Measurements from ENCODE around the gene STAB1.

Gene STAB1

GRCh38 chr3:52461874-52462273 lies 33.3 kb upstream of the STAB1 start:
- no peak for DNase-seq (ENCODE audit: low spot score)

- no peak for DNase-seq (ENCODE audit: low spot score)
Observed at GRCh38 chr3:52463416-52463815, 31.7 kb upstream of the STAB1 start.

- no peak for DNase-seq (ENCODE audit: low spot score)
Observed at GRCh38 chr3:52468336-52468735, 26.8 kb upstream of the STAB1 start.

- no peak for DNase-seq (ENCODE audit: low spot score)
Observed at GRCh38 chr3:52469001-52469400, 26.1 kb upstream of the STAB1 start.

- no peak for DNase-seq (ENCODE audit: low spot score)
Observed at GRCh38 chr3:52470920-52471319, 24.2 kb upstream of the STAB1 start.

- peak; percentile 40 for DNase-seq (ENCODE audit: low spot score)
Observed at GRCh38 chr3:52471371-52472238, 23.5 kb upstream of the STAB1 start.

DNA sequence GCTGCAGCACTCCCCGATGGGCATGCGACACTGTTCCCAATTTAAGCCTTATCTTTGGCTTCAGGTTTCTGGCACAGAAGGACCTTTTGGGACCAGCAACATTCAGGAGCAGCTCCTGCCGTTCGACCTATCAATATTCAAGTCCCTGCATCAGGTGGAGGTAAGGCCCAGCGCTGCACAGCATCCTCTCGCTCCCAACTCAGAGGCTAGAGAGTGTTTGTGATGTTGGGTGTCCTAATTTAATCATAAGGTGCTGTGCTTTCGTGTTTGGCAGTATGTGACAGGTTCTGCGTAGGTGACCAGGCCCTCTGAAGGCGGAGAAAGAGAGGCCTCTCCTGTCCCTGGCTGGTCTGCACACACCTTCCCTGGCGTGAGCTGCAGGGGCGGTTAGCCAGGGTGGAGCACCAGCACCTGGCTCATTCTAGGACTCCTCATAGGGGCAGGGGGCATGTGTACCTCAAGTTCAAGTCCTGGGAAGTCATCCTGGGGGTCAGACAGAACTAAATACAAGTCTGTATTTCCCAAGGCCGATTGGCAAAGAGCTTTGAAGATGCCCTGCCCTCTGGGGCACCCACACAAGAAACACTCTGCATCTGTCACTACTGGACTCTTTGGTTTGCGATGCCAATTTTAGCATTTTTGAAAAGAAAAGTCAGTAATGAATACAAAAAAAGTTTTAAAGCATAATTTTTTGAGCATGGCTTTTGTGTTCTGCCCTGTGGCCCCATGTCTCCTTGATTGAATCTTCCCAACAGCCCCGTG lies 22.7 kb upstream of the STAB1 start:
- no peak for DNase-seq (ENCODE audit: low spot score)

DNA sequence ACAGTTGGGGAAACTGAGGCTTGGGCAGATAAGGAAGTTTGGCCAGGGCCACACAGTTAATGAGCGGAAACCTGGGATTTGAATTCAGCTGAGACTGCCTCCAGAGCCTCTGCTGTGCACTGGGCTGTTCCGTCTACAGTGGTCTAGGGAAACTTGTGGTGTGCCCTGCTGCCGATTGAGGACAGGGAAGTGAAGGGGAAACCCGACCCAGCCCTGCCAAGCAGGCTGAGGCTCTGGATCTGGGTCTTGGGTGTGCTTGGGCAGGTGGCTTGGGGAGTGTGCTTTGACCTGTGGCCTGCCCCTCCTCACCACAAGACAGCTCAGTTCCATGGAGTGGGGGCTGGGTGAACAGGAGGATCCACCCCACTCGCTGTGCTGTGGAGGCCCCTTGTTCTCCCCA lies 22.1 kb upstream of the STAB1 start:
- DNase-seq (ENCODE audit: low spot score), result no peak

DNA sequence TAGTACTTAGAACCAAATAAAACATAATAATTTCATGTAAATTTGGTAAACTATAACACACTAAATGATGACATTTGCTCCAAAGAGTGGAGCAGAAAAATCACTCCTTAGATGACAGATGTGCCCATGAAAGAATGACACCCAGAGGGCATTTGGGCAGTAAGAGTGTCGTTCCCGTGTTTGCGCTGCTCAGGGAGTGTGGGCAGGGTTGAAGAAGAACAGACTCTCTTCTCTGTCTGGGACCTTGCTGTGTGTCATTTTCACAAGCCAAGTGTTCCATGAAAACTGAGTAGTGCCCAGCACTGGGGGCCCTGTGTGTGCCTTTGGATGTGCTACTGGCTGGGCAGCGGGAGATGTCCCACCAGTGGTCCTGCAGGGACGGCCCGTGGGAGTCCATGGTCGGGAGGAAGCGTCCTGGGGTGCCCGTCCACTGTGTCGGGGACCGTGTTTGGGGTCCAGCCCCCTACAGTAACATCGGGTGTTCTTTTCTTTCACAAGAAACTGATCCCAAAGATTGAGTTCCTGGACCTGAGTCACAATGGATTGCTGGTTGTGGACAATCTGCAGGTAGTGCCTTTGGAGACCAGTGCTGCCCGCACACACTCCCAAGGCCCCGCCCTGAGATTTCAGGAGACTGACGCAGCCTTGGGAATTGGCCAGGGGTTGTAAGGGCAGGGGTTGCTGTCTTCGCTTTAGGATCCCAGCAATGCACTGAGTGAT lies 17.9 kb upstream of the STAB1 start:
- DNase-seq (ENCODE audit: low spot score), result no peak

DNA sequence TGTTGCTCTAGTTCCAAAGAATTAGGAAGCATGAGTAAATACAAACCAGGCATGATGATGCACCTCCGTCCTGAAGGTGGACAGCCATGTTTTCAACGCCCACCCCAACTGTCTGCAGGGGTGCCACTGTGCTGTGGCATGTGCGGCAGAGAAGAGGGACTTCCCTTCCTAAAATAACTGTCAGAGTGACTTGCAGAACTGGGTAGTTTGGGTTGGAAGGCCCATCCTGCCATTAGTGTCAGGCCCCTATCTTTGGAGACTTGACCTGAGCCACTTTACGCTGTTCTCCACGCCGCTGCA lies 17.4 kb upstream of the STAB1 start:
- no peak for DNase-seq (ENCODE audit: low spot score)

DNA sequence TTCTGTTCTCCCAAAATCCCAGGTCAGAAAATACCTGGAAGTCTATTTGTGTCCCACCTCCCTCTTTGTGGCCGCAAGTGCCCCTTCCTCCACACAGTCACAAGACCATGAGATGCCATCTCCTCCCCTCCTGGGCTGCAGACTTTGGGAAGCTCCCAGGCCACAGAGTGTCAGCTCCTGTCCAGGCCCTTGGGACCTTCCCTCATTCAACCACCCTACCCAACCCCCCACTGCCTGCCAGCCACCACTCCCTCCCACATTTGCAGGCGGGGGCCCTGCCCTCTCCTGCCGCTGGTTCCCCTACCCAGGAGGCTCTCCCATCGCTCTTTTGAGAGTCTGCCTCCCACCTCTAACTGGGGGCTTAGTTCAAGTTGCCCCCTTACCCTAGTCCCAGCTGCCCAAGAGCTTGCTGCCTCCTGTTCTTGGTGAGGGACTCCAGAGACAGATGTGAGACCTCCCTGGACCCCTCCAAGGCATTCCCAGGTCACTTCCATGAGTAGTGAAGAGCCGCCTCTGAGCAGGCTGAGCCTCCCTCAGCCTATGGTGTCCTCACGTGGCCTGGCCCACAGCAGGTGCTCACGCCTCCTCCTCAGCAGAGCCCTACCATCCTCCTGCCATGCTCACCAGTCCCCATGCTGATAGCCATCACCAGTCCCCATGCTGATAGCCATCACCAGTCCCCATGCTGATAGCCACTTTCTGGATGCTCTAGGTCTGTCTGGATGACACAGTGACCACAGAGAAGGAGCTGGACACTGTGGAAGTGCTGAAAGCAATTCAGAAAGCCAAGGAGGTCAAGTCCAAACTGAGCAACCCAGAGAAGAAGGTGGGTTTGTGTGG lies 15.9 kb upstream of the STAB1 start:
- no peak for DNase-seq (ENCODE audit: low spot score)

DNA sequence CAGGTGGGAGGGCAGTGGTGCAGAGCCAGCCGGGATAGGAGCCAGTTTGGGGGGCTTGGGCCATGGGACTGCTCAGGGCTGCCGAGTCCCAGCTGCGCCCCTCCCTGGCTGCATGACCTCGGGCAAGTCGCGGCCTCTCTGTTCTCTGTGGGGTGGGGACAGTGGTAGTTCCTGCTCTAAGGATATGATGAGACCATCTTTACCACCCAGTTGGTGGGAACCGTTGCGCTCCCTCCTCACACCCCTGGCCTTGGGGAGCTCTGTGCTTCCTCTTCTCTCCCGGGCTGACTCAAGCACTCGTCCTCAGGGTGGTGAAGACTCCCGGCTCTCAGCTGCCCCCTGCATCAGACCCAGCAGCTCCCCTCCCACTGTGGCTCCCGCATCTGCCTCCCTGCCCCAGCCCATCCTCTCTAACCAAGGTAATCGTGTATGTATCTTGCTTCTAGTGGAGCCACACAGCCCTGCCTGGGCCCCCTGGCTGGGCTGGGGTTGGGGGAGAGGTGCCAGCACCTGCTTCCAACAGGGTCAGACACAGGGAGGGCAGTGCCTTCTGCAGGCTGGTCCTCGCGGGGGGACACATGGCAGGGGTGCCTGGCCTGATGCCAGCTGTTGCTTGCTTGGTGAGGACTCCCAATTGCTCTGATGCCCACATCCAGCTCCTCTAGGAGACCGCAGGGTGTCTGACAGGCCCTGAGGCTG lies 15.1 kb upstream of the STAB1 start:
- DNase-seq (ENCODE audit: low spot score), result no peak

- no peak for DNase-seq (ENCODE audit: low spot score)
Observed at GRCh38 chr3:52480768-52481715, 14.1 kb upstream of the STAB1 start.

GRCh38 chr3:52481819-52482521 lies 13.2 kb upstream of the STAB1 start:
- no peak for DNase-seq (ENCODE audit: low spot score)

DNA sequence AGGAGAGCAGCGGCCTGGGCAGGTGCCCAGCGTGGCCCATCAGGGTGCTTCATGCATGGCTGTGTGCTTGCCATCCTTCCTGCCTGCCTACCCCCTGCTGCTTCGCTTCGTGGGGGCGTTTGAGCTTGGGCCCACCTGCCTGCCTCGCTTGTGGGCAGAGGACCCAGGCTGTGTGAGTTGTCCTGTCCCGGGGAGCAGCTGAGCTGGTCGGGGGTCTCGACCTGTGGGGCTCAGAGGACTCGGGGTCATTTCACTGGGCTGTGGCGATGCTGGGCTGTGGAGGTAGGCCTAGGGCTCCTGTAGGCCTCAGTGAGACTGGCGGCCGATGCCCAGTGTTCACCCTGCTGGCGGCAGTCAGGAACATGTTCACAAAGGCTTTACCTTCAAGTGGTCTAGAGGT lies 12.1 kb upstream of the STAB1 start:
- DNase-seq (ENCODE audit: low spot score), result no peak

GRCh38 chr3:52483577-52484381 lies 11.4 kb upstream of the STAB1 start:
- no peak for DNase-seq (ENCODE audit: low spot score)

- DNase-seq (ENCODE audit: low spot score), result no peak
Observed at GRCh38 chr3:52484680-52485461, 10.3 kb upstream of the STAB1 start.

All from hematopoietic multipotent progenitor cell treated with erythropoietin and hydrocortisone succinate and interleukin-3 and kit ligand, for 17 days (in vitro differentiated cells).